ENCODE results near the gene EEIG2. TPM values are rescaled to one million over a fixed set of nuclear protein-coding genes. Genes with fewer than 3 reads are reported as not detected.

EEIG2 gene
- 1.1 and 1.9 TPM in 2 replicates for total RNA-seq

GRCh38 chr1:108559215-108560186 lies at the start of gene EEIG2:
Gene EEIG2, plus strand, starts transcription at chr1:108560100. Its CDS starts 329 bp downstream, at chr1:108560429.

Other genes starting within 250 kb of the EEIG2 start
- not detected in 2 replicates for gene NBPF6, start 109.8 kb upstream of the EEIG2 start, total RNA-seq
- gene HENMT1, start 101.0 kb downstream of the EEIG2 start, total RNA-seq: 1.9 and 2.2 TPM in 2 replicates
- 7.9 and 20.5 TPM in 2 replicates for gene PRPF38B, start 132.2 kb downstream of the EEIG2 start, total RNA-seq
- under 0.01 TPM in 1 of 2 replicates, not detected in the other for gene FNDC7, start 152.8 kb downstream of the EEIG2 start, total RNA-seq
- gene STXBP3, start 186.6 kb downstream of the EEIG2 start, total RNA-seq: 37.2 and 89.1 TPM in 2 replicates